MM.1S (cell line): ENCODE data around the gene TRAF1.

Experiments used
- DNase-seq: peaks from one replicate; pipeline ENCODE4 v3.0.0-alpha.2; 2015
- H2AFZ ChIP-seq: fragments of 300-600 bp; sonication (generic); 2 replicates; pipeline ENCODE4 v1.6.0; 2016; ENCODE audit warnings: antibody characterized with exemption, low read length
- H3F3A ChIP-seq: fragments of 300-600 bp; sonication (generic); 2 replicates; pipeline ENCODE4 v1.6.1; 2016; ENCODE audit warnings: mild to moderate bottlenecking, antibody characterized with exemption, low read length, moderate library complexity, mixed read lengths; ENCODE audit not compliant: insufficient read depth
- H3K27ac ChIP-seq: fragments of 300-600 bp; sonication (generic); 2 replicates; pipeline ENCODE4 v1.5.1; 2016; ENCODE audit warnings: mild to moderate bottlenecking, low read length
- H3K27me3 ChIP-seq: fragments of 300-600 bp; sonication (generic); replicated peaks from 2 replicates; pipeline ENCODE4 v1.6.0; 2016; ENCODE audit warnings: low read length; ENCODE audit not compliant: insufficient read depth
- H3K36me3 ChIP-seq: fragments of 300-600 bp; sonication (generic); replicated peaks from 2 replicates; pipeline ENCODE4 v1.6.1; 2016; ENCODE audit warnings: mild to moderate bottlenecking, low read length, mixed read lengths; ENCODE audit not compliant: insufficient read depth
- H3K4me1 ChIP-seq: fragments of 300-600 bp; sonication (generic); 2 replicates; pipeline ENCODE4 v1.6.1; 2016; ENCODE audit warnings: low read length, mixed read lengths
- H3K4me2 ChIP-seq: fragments of 300-600 bp; sonication (generic); 2 replicates; pipeline ENCODE4 v1.6.0; 2016; ENCODE audit warnings: low read depth, low read length
- H3K4me3 ChIP-seq: fragments of 300-600 bp; sonication (generic); 2 replicates; pipeline ENCODE4 v1.5.1; 2016; ENCODE audit warnings: low read length, mixed read lengths
- H3K79me2 ChIP-seq: fragments of 300-600 bp; sonication (generic); 2 replicates; pipeline ENCODE4 v1.6.1; 2016; ENCODE audit warnings: mixed run types, low read length, mixed read lengths
- H3K9ac ChIP-seq: fragments of 300-600 bp; sonication (generic); 2 replicates; pipeline ENCODE4 v1.6.1; 2016; ENCODE audit warnings: low read length, mixed read lengths
- H3K9me2 ChIP-seq: fragments of 300-600 bp; sonication (generic); replicated peaks from 2 replicates; pipeline ENCODE4 v1.6.1; 2016; ENCODE audit warnings: mild to moderate bottlenecking, low read length, mixed read lengths; ENCODE audit not compliant: insufficient read depth
- H3K9me3 ChIP-seq: fragments of 300-600 bp; sonication (generic); replicated peaks from 2 replicates; pipeline ENCODE4 v1.6.1; 2016; ENCODE audit warnings: mild to moderate bottlenecking, low read length, mixed read lengths; ENCODE audit not compliant: insufficient read depth
- H4K20me1 ChIP-seq: fragments of 300-600 bp; sonication (generic); 2 replicates; pipeline ENCODE4 v1.6.1; 2016; ENCODE audit warnings: mild to moderate bottlenecking, low read length, moderate library complexity, mixed read lengths; ENCODE audit not compliant: insufficient read depth
- EZH2 ChIP-seq: fragments of 300-600 bp; sonication (generic); optimal IDR thresholded peaks from 2 replicates; pipeline ENCODE3; 2017; ENCODE audit warnings: low read depth, mild to moderate bottlenecking, antibody characterized with exemption, low read length, mixed read lengths
- EZH2phosphoT487 ChIP-seq: fragments of 300-600 bp; sonication (generic); IDR thresholded peaks from 2 replicates; pipeline ENCODE4 v1.6.1; 2018; ENCODE audit warnings: antibody characterized with exemption, low read length
- TF ChIP-seq, protein P1 (sequence below): fragments of 300-600 bp; sonication (generic); IDR thresholded peaks from 2 replicates; pipeline ENCODE4 v1.5.1; 2016; ENCODE audit warnings: antibody characterized with exemption, low read length, mixed read lengths

The TRAF1 gene

DNA sequence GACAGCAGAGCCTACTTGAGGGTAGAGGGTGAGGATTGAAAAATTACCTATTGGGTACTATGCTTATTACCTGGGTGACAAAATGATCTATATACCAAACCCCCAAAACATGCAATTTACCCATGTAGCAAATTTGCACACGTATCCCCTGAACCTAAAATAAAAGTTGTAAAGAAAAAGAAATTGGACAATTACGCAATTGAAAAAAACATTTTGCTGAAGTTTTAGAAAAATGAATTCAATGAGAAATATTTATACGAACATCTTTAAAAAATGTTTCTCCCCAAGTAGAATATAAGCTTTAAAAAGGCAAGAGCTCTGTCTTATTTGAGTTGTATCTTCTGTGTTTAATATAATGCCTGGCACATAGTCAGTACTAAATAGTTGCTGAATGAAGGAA lies 30.3 kb upstream of the TRAF1 start:
- H2AFZ ChIP-seq: no peak overlapping the region
- no peak overlapping the region for H3K4me2 ChIP-seq
- H4K20me1 ChIP-seq: no peaks in the 10 kb centered on the region
- no peak for TF ChIP-seq EZH2phosphoT487
- TF ChIP-seq EZH2: no peak
- TF ChIP-seq, protein P1, sequence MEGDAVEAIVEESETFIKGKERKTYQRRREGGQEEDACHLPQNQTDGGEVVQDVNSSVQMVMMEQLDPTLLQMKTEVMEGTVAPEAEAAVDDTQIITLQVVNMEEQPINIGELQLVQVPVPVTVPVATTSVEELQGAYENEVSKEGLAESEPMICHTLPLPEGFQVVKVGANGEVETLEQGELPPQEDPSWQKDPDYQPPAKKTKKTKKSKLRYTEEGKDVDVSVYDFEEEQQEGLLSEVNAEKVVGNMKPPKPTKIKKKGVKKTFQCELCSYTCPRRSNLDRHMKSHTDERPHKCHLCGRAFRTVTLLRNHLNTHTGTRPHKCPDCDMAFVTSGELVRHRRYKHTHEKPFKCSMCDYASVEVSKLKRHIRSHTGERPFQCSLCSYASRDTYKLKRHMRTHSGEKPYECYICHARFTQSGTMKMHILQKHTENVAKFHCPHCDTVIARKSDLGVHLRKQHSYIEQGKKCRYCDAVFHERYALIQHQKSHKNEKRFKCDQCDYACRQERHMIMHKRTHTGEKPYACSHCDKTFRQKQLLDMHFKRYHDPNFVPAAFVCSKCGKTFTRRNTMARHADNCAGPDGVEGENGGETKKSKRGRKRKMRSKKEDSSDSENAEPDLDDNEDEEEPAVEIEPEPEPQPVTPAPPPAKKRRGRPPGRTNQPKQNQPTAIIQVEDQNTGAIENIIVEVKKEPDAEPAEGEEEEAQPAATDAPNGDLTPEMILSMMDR: no peak
- H3K4me3 ChIP-seq: no peak overlapping the region
- no peaks in the 10 kb centered on the region for H3K9me3 ChIP-seq
- H3K4me1 ChIP-seq: no peaks in the 10 kb centered on the region
- H3K27ac ChIP-seq: no peak overlapping the region
- H3K27me3 ChIP-seq: no peaks in the 10 kb centered on the region
- no peak for DNase-seq
- no peak overlapping the region for H3K9ac ChIP-seq
- H3F3A ChIP-seq: no peaks in the 10 kb centered on the region
- no peaks in the 10 kb centered on the region for H3K79me2 ChIP-seq
- H3K9me2 ChIP-seq: no peaks in the 10 kb centered on the region
- no peaks in the 10 kb centered on the region for H3K36me3 ChIP-seq

GRCh38 chr9:120951960-120952618 lies 25.5 kb upstream of the TRAF1 start:
- Histone ChIP-seq H3K9me3 (no peaks in the 10 kb centered on the region), H2AFZ (no peak overlapping the region), H3K9me2 (no peaks in the 10 kb centered on the region), H3K79me2 (no peaks in the 10 kb centered on the region), H3K36me3 (no peaks in the 10 kb centered on the region), H3K9ac (no peak overlapping the region), H3K4me1 (no peaks in the 10 kb centered on the region), H4K20me1 (no peaks in the 10 kb centered on the region), H3K27ac (no peak overlapping the region), H3K4me3 (no peak overlapping the region), H3K27me3 (no peaks in the 10 kb centered on the region), H3K4me2 (no peak overlapping the region), H3F3A (no peaks in the 10 kb centered on the region)
- no peak for DNase-seq
- TF ChIP-seq EZH2phosphoT487 (no peak), EZH2 (no peak)
- TF ChIP-seq, protein P1: no peak

- no peak overlapping the region for H3K4me3 ChIP-seq
Measured at GRCh38 chr9:120950421-120951388, 24.1 kb upstream of the TRAF1 start.

More at GRCh38 chr9:120950421-120951388, 24.1 kb upstream of the TRAF1 start:
- Histone ChIP-seq H3K27ac (no peak overlapping the region), H4K20me1 (no peaks in the 10 kb centered on the region), H3K4me2 (no peak overlapping the region), H3K27me3 (no peaks in the 10 kb centered on the region), H3K9me2 (no peaks in the 10 kb centered on the region), H3K9me3 (no peaks in the 10 kb centered on the region), H3F3A (no peaks in the 10 kb centered on the region), H3K36me3 (no peaks in the 10 kb centered on the region), H3K9ac (no peak overlapping the region), H2AFZ (no peak overlapping the region), H3K4me1 (no peaks in the 10 kb centered on the region), H3K79me2 (no peaks in the 10 kb centered on the region)
- TF ChIP-seq EZH2phosphoT487: no peak
- no peak for DNase-seq
